Thyroid gland (tissue), 4 donors: ENCODE data around the gene ATP10B.

Source experiments
- POLR2A ChIP-seq, 2 donors: fragments of 450-650 bp; IDR thresholded peaks; one replicate each; pipeline ENCODE4 v1.6.1; 2017; ENCODE audit warnings: antibody characterized with exemption in 2 of 2, mild to moderate bottlenecking in 2 of 2, moderate library complexity in 1 of 2
- TF ChIP-seq, protein P1 (sequence below), 6 experiments: fragments of 200-600 bp in 3 of 6; fragments of 450-650 bp in 3 of 6; sonication (generic) in 3 of 6; IDR thresholded peaks; one replicate each; pipeline ENCODE4 v1.5.1; 2016 to 2019; ENCODE audit warnings: antibody characterized with exemption in 6 of 6, mild to moderate bottlenecking in 2 of 6, inconsistent platforms in 1 of 6, moderate library complexity in 1 of 6

GRCh38 chr5:160799184-160799583 is 52.8 kb downstream of the ATP10B start:
- TF ChIP-seq, protein P1, sequence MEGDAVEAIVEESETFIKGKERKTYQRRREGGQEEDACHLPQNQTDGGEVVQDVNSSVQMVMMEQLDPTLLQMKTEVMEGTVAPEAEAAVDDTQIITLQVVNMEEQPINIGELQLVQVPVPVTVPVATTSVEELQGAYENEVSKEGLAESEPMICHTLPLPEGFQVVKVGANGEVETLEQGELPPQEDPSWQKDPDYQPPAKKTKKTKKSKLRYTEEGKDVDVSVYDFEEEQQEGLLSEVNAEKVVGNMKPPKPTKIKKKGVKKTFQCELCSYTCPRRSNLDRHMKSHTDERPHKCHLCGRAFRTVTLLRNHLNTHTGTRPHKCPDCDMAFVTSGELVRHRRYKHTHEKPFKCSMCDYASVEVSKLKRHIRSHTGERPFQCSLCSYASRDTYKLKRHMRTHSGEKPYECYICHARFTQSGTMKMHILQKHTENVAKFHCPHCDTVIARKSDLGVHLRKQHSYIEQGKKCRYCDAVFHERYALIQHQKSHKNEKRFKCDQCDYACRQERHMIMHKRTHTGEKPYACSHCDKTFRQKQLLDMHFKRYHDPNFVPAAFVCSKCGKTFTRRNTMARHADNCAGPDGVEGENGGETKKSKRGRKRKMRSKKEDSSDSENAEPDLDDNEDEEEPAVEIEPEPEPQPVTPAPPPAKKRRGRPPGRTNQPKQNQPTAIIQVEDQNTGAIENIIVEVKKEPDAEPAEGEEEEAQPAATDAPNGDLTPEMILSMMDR (IDR thresholded peaks at IDR 0.05) = no peak
- TF ChIP-seq POLR2A (IDR thresholded peaks at IDR 0.05) = no peak
